ENCODE data around the gene SAFB.

The SAFB gene

DNA sequence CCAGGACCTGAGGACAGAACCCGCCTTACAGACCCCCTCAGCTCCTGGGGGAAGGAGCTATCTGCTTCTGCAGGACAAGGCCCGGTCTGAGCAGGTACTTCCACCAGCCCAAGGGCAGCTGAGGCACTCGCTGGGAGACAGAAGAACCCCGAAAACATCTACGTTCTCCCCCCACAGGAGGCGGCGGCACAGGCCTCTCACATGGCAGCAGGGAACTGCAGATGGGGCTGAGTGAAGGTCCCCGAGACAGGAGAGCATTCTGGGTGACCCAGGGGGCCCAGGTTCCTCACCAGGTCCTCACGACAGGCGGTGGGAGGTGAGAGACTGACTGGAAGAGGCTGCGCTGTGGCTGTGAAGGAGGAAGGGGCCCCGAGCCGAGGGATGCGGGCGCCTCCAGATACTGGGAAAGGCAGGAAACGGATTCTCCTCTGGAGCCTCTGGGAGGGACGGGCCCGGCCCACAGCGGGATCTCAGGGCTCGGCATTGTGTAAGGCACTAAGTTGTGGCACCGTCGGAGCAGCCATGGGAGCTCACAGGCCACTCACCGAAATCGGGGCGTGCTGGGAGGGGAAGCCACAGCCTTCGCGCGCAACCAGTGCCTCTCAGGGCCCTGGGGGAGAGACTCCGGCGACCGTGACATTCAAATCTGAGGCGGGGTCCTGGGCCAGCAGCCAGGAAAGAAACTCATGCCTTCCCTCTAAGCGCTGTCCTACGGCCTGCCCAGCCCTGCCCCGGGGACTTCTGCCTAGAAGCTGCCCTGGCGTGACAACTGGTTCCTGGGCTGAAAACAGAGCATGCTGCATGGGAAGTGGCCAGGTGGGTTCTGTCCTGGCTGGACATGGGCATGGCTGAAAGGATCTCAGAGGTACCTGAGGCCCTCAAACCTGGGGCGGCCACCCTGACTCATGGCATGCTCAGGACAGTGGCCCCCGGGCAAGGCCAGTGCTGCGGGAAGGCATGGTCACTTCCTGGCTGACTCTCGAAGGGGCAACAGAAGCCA is 81.2 kb downstream of the SAFB start:
- no peak for DNase-seq

- no peak for DNase-seq
Observed at GRCh38 chr19:5705552-5705951, 82.7 kb downstream of the SAFB start.

DNA sequence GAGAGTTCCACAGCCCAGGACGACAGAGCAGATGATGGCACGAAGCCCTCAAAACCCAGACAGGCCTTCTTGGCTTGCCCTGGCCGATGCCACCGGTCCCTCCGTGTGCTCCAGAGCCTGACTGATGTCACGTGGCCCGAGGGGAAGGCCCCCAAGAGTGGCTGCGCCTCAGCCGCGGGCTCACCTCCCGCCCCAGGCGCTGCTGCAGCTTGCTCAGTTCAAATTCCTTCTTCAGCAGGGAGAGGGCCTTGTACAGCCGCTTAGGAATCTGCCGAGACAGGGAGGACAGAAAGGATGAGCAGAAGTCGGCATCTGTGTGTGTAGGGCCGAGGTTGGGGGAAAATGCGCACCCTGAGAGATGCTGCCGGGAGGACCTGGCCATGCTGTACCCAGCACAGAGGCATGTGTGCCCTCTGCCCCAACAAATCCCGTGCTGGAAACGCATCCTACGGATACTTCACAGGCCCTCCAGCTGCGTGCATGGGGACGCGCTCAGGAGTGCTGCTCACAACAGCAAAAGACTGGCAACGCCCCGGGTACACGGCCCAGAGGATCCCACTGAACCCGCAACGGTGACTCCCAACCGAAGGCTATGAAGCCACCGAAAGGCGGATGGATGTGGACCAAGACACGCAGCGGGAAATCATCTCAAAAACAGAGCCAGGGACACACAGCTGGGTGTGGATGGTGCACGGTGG is 84.1 kb downstream of the SAFB start:
- no peak for DNase-seq

- DNase-seq, result no peak
Observed at GRCh38 chr19:5707576-5708575, 85.0 kb downstream of the SAFB start.

GRCh38 chr19:5711025-5711424 is 88.1 kb downstream of the SAFB start:
- no peak for DNase-seq

- no peak for DNase-seq
Observed at GRCh38 chr19:5711713-5712161, 88.9 kb downstream of the SAFB start.

GRCh38 chr19:5713228-5713627 is 90.3 kb downstream of the SAFB start:
- no peak for DNase-seq

GRCh38 chr19:5714816-5715215 is 91.9 kb downstream of the SAFB start:
- DNase-seq, result no peak

DNA sequence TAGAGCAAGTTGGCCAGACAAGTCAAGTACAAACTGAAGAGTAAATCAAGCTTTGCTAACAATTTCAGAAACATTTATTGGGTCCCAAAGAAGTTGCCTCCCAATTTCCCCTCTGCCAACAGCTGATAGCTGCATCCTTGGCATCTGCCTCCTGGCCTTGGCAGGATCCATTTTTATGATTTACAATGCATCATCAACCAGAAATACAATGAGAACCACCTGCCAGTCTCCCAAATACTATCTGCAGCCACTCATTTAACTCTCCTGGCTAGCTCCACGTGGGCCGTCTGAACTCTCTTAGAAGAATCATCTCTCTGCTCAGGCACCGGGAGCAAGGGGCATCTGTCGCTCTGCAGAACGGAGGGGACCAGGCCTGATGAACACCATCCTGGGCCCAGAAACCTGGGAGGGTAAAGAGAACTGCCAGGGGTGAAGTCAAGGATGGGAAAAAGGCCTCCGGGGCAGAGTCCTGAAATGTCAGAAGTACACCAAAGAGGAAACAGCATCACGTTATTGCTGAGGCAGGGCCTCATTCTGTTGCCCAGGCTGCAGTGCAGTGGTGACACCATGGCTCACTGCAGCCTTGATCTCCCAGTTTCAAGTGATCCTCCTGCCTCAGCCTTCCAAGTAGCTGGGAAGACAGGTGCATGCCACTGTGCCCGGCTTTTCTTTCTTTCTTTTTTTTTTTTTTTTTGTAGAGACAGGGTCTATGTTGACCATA is 94.5 kb downstream of the SAFB start:
- DNase-seq, result no peak

Measured in SHP77 treated with DMSO at 0.1 percent for 48 hours (cell line).